22Rv1 (cell line): ENCODE measurements around the gene TPK1.
"Not testable (repeated sequence)": the region's sequence is repeated elsewhere in the genome, so short reads cannot be mapped to it uniquely, and the experiment has no call there.

Source experiments
- H3K27ac ChIP-seq: fragments of 450-650 bp; 2 replicates; pipeline ENCODE4 v1.5.1; 2017
- CTCF ChIP-seq: fragments of 450-650 bp; IDR thresholded peaks from 2 replicates; pipeline ENCODE4 v1.5.1; 2017; ENCODE audit warnings: mild to moderate bottlenecking
- ZFX ChIP-seq: fragments of 450-650 bp; IDR thresholded peaks from 2 replicates; pipeline ENCODE4 v1.6.1; 2017; ENCODE audit warnings: antibody characterized with exemption, borderline replicate concordance

The TPK1 gene

GRCh38 chr7:144735505-144736276, 100.2 kb downstream of the TPK1 start:
- TF ChIP-seq ZFX (no peak), CTCF (no peak)
- no peak overlapping the region for H3K27ac ChIP-seq

GRCh38 chr7:144731661-144732351, 104.0 kb downstream of the TPK1 start:
- no peak overlapping the region for H3K27ac ChIP-seq
- no peak for TF ChIP-seq CTCF
- TF ChIP-seq ZFX: no peak

- no peak for TF ChIP-seq ZFX
- TF ChIP-seq CTCF: no peak
- H3K27ac ChIP-seq: no peak overlapping the region
These were observed 105.6 kb downstream of the TPK1 start for GRCh38 chr7:144730224-144730623.

- TF ChIP-seq CTCF: no peak
- TF ChIP-seq ZFX: no peak
- no peak overlapping the region for H3K27ac ChIP-seq
These were observed 106.6 kb downstream of the TPK1 start for GRCh38 chr7:144729226-144729625.

- no peak overlapping the region for H3K27ac ChIP-seq
- no peak for TF ChIP-seq CTCF
- TF ChIP-seq ZFX: no peak
These were observed 107.3 kb downstream of the TPK1 start for GRCh38 chr7:144728551-144728950.

- H3K27ac ChIP-seq: not testable (repeated sequence)
- peak; percentile 36 for TF ChIP-seq CTCF
These were observed 109.0 kb downstream of the TPK1 start for GRCh38 chr7:144726840-144727239.

GRCh38 chr7:144725070-144725469, 110.8 kb downstream of the TPK1 start:
- H3K27ac ChIP-seq: peak overlapping the region; percentile 36
- TF ChIP-seq ZFX: no peak
- no peak for TF ChIP-seq CTCF
